HepG2 (cell line): Measurements from ENCODE around the gene MAP2K7. TPM values are rescaled to one million over a fixed set of nuclear protein-coding genes. Genes with fewer than 3 reads are reported as not detected.
A peak's percentile ranks its signal among the peaks of the same experiment; 100 is the strongest.

Experiments used
- CENPT ChIP-seq: sonication (generic); formaldehyde crosslinking; IDR thresholded peaks from 2 replicates; pipeline ENCODE4 v1.8.0; 2022; ENCODE audit warnings: low read depth, mild to moderate bottlenecking, moderate library complexity, missing genetic modification reagents
- ETV5 ChIP-seq: IDR thresholded peaks from 2 replicates; pipeline ENCODE4 v1.6.1; 2018; ENCODE audit warnings: missing biosample characterization, missing genetic modification reagents, inconsistent platforms, borderline replicate concordance
- FOSL2 ChIP-seq: sonication (generic); formaldehyde crosslinking; IDR thresholded peaks from 2 replicates; pipeline ENCODE4 v1.4.0; 2020; ENCODE audit warnings: missing genetic modification reagents
- GPN1 ChIP-seq: sonication (generic); formaldehyde crosslinking; IDR thresholded peaks from 2 replicates; pipeline ENCODE4 v1.5.1; 2020; ENCODE audit warnings: missing genetic modification reagents, borderline replicate concordance
- GZF1 ChIP-seq: sonication (generic); formaldehyde crosslinking; IDR thresholded peaks from 2 replicates; pipeline ENCODE4 v1.5.1; 2020; ENCODE audit warnings: mild to moderate bottlenecking, missing genetic modification reagents
- IRF9 ChIP-seq: sonication (generic); formaldehyde crosslinking; IDR thresholded peaks from 2 replicates; pipeline ENCODE4 v1.8.0; 2022; ENCODE audit warnings: missing genetic modification reagents, mild to moderate bottlenecking, borderline replicate concordance
- JUNB ChIP-seq: sonication (generic); formaldehyde crosslinking; IDR thresholded peaks from 2 replicates; pipeline ENCODE4 v1.8.0; 2022; ENCODE audit warnings: missing genetic modification reagents, mild to moderate bottlenecking, borderline replicate concordance
- PHF8 ChIP-seq: sonication (generic); formaldehyde crosslinking; IDR thresholded peaks from 2 replicates; pipeline ENCODE4 v1.5.0; 2020; ENCODE audit warnings: missing genetic modification reagents
- PREB ChIP-seq: sonication (generic); formaldehyde crosslinking; IDR thresholded peaks from 2 replicates; pipeline ENCODE4 v1.4.0; 2020; ENCODE audit warnings: missing genetic modification reagents
- RARA ChIP-seq: IDR thresholded peaks from 2 replicates; pipeline ENCODE4 v1.6.1; 2016; ENCODE audit warnings: missing genetic modification reagents, missing compliant biosample characterization
- REL ChIP-seq: sonication (generic); formaldehyde crosslinking; conservative IDR thresholded peaks from 2 replicates; pipeline ENCODE4 v1.8.0; 2022; ENCODE audit warnings: mild to moderate bottlenecking, missing genetic modification reagents, moderate library complexity
- REPIN1 ChIP-seq: sonication (generic); formaldehyde crosslinking; IDR thresholded peaks from 2 replicates; pipeline ENCODE4 v1.8.0; 2022; ENCODE audit warnings: missing genetic modification reagents, low read depth, mild to moderate bottlenecking, borderline replicate concordance
- SOX13 ChIP-seq, 3 experiments: fragments of 450-650 bp in 1 of 3; sonication (generic) in 1 of 3; formaldehyde crosslinking in 1 of 3; IDR thresholded peaks in 2 of 3; conservative IDR thresholded peaks in 1 of 3; 2 replicates each; pipeline versions ENCODE4 v1.5.0 to v1.6.1; 2016 to 2020; ENCODE audit warnings: antibody characterized with exemption in 1 of 3, mild to moderate bottlenecking in 1 of 3, missing compliant biosample characterization in 1 of 3, missing genetic modification reagents in 1 of 3, moderate library complexity in 1 of 3
- TEF ChIP-seq: sonication (generic); formaldehyde crosslinking; IDR thresholded peaks from 2 replicates; pipeline ENCODE4 v1.5.0; 2020; ENCODE audit warnings: missing genetic modification reagents
- ZFP36L2 ChIP-seq: sonication (generic); formaldehyde crosslinking; IDR thresholded peaks from 2 replicates; pipeline ENCODE4 v1.4.0; 2020; ENCODE audit warnings: missing genetic modification reagents
- ZFP90 ChIP-seq: sonication (generic); formaldehyde crosslinking; IDR thresholded peaks from 2 replicates; pipeline ENCODE4 v1.8.0; 2022; ENCODE audit warnings: missing genetic modification reagents, mild to moderate bottlenecking, inconsistent platforms, borderline replicate concordance
- ZNF281 ChIP-seq: sonication (generic); formaldehyde crosslinking; IDR thresholded peaks from 2 replicates; pipeline ENCODE4 v1.4.0; 2020; ENCODE audit warnings: missing genetic modification reagents, borderline replicate concordance
- ZNF33B ChIP-seq: sonication (generic); formaldehyde crosslinking; IDR thresholded peaks from 2 replicates; pipeline ENCODE4 v1.5.1; 2020; ENCODE audit warnings: mild to moderate bottlenecking, missing genetic modification reagents
- ZNF367 ChIP-seq: sonication (generic); formaldehyde crosslinking; IDR thresholded peaks from 2 replicates; pipeline ENCODE4 v1.4.0; 2020; ENCODE audit warnings: missing genetic modification reagents, borderline replicate concordance
- ZNF44 ChIP-seq: sonication (generic); formaldehyde crosslinking; IDR thresholded peaks from 2 replicates; pipeline ENCODE4 v1.5.1; 2020; ENCODE audit warnings: mild to moderate bottlenecking, missing genetic modification reagents
- ZNF709 ChIP-seq: sonication (generic); formaldehyde crosslinking; IDR thresholded peaks from 2 replicates; pipeline ENCODE4 v1.5.0; 2020; ENCODE audit warnings: mild to moderate bottlenecking, missing genetic modification reagents
- ZSCAN20 ChIP-seq: sonication (generic); formaldehyde crosslinking; IDR thresholded peaks from 2 replicates; pipeline ENCODE4 v1.4.0; 2020; ENCODE audit warnings: missing genetic modification reagents, mild to moderate bottlenecking, borderline replicate concordance
- ZSCAN29 ChIP-seq: sonication (generic); formaldehyde crosslinking; conservative IDR thresholded peaks from 2 replicates; pipeline ENCODE4 v1.4.0; 2020; ENCODE audit warnings: mild to moderate bottlenecking, missing genetic modification reagents
- polyA plus RNA-seq, 8 experiments: library from polyadenylated mRNA; depleted of rRNA in 3 of 8; stranded (reverse) in 7 of 8; unstranded in 1 of 8; fragments of >200 nt; fragmentation: Illumina TruSeq in 4 of 8; extraction: Trizol in 4 of 8; gene quantifications; 2 replicates each; pipeline versions ENCODE4 v1.2.1 to v1.2.3, GENCODE V29; 2011 to 2016; ENCODE audit warnings: low read depth in 4 of 8, missing spikeins in 1 of 8, mixed read lengths in 1 of 8; ENCODE audit not compliant: insufficient read depth in 1 of 8
- total RNA-seq, 5 experiments: library from RNA; depleted of rRNA; stranded (reverse); fragments of >200 nt; fragmentation: Illumina TruSeq; extraction: Trizol; gene quantifications; 2 replicates each; pipeline ENCODE4 v1.2.3, GENCODE V29; 2016; ENCODE audit warnings: low read depth in 1 of 5

Gene MAP2K7
- total and polyA plus RNA-seq, 2 of the 13 experiments (the other 11 are each of a cell fraction or from before 2014, with no cell fraction given): 9.0 to 10.8 TPM

GRCh38 chr19:7925171-7925851 lies 21.6 kb downstream of the MAP2K7 start (continued):
- TF ChIP-seq ZNF709 (peak; percentile 54), GZF1 (CRISPR knock-in tag) (no peak), PHF8 (CRISPR knock-in tag) (no peak), ZNF33B (CRISPR knock-in tag) (no peak), GPN1 (CRISPR knock-in tag) (peak; percentile 45; the same call in 1 of the 2 replicates), ZSCAN29 (CRISPR knock-in tag) (no peak), ETV5 (CRISPR knock-in tag) (peak; percentile 32; the same call in 1 of the 2 replicates), JUNB (no peak), ZSCAN20 (CRISPR knock-in tag) (0 out of 2 replicates have a peak, but pooled peaks have one; percentile 67), ZNF281 (CRISPR knock-in tag) (peak; percentile 55; the same call in 1 of the 2 replicates), RARA (CRISPR knock-in tag) (peak; percentile 38), CENPT (CRISPR knock-in tag) (0 out of 2 replicates have a peak, but pooled peaks have one; percentile 61), SOX13 (IDR thresholded peaks at IDR 0.05) (no peak), SOX13 (CRISPR knock-in tag; conservative IDR thresholded peaks at IDR 0.05 in 1 of 2, IDR thresholded peaks at IDR 0.05 in 1 of 2) (peak in 1 of 2 experiments; percentile 26; a peak in 2 of 4 replicates), FOSL2 (CRISPR knock-in tag) (0 out of 2 replicates have a peak, but pooled peaks have one; percentile 26), IRF9 (CRISPR knock-in tag) (peak; percentile 79; the same call in 1 of the 2 replicates), ZNF44 (CRISPR knock-in tag) (no peak), REPIN1 (0 out of 2 replicates have a peak, but pooled peaks have one; percentile 55), ZFP90 (CRISPR knock-in tag) (peak; percentile 45; the same call in 1 of the 2 replicates), TEF (peak; percentile 34; the same call in 1 of the 2 replicates), REL (CRISPR knock-in tag) (peak; percentile 67; the same call in 1 of the 2 replicates), ZNF367 (CRISPR knock-in tag) (peak; percentile 50; the same call in 1 of the 2 replicates), PREB (CRISPR knock-in tag) (0 out of 2 replicates have a peak, but pooled peaks have one; percentile 36), ZFP36L2 (0 out of 2 replicates have a peak, but pooled peaks have one; percentile 53)
